Thyroid gland (tissue), 4 donors: ENCODE results near the gene LDB2.

Experiments used
- POLR2A ChIP-seq, 2 donors: fragments of 450-650 bp; IDR thresholded peaks; one replicate each; pipeline ENCODE4 v1.6.1; 2017; ENCODE audit warnings: antibody characterized with exemption in 2 of 2, mild to moderate bottlenecking in 2 of 2, moderate library complexity in 1 of 2
- TF ChIP-seq, protein P1 (sequence below), 6 experiments: fragments of 200-600 bp in 3 of 6; fragments of 450-650 bp in 3 of 6; sonication (generic) in 3 of 6; IDR thresholded peaks; one replicate each; pipeline ENCODE4 v1.5.1; 2016 to 2019; ENCODE audit warnings: antibody characterized with exemption in 6 of 6, mild to moderate bottlenecking in 2 of 6, inconsistent platforms in 1 of 6, moderate library complexity in 1 of 6

DNA sequence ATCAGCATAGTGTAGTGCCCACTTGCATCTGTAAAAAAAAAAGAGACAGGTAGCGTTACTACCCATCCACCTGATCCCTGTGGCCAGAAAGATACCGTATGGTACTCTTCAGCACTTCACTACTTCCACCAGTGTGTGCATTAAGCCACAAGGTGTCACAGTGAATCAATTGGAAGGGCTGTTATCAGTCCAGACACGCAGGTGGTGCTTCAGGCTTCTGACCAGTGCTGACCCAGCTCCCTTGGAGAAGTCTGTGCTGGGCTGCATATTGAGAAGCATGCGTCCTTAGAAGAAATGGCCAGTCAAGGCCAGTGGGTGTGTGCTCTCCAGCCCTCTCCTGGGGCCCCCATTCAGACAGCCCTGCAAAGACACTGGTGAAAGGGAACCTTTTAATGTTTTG lies 10.6 kb downstream of the LDB2 start:
- TF ChIP-seq, protein P1, sequence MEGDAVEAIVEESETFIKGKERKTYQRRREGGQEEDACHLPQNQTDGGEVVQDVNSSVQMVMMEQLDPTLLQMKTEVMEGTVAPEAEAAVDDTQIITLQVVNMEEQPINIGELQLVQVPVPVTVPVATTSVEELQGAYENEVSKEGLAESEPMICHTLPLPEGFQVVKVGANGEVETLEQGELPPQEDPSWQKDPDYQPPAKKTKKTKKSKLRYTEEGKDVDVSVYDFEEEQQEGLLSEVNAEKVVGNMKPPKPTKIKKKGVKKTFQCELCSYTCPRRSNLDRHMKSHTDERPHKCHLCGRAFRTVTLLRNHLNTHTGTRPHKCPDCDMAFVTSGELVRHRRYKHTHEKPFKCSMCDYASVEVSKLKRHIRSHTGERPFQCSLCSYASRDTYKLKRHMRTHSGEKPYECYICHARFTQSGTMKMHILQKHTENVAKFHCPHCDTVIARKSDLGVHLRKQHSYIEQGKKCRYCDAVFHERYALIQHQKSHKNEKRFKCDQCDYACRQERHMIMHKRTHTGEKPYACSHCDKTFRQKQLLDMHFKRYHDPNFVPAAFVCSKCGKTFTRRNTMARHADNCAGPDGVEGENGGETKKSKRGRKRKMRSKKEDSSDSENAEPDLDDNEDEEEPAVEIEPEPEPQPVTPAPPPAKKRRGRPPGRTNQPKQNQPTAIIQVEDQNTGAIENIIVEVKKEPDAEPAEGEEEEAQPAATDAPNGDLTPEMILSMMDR (IDR thresholded peaks at IDR 0.05), result no peak
- TF ChIP-seq POLR2A (IDR thresholded peaks at IDR 0.05), result no peak
